ENCODE data around the gene NFATC1. TPM values are rescaled to one million over a fixed set of nuclear protein-coding genes. Genes with fewer than 3 reads are reported as not detected.

The NFATC1 gene
- total RNA-seq, 4 donors from 2014 or later: 13.1 to 21.3 (median 16.2) TPM

DNA sequence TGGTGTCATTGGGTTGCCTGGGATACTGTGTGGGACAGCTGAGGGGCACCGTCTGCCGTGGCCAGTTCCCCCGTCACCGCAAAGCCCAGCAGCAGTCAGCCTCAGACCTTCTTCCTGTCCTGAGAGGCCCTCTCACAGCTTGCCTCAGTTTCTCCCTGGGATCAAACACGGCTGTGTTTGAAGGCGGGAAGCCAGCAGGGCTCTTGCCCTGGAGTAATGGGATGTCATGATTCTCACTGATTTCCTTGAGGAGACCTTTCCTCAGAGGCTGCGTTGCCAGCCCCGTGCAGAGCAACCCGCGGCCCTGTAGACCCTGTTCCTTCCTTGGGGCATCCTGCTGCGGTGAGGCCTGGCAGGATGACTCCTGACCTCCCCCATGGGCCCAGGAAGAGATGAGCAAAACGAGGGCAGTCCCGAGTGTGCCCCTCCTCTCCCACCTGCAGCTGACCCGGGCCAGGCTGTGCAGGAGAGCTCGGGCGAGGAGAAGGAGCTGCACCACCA, 13.9 kb upstream of the NFATC1 start:
- Histone ChIP-seq H3K9me3 (no peaks in the 10 kb centered on the region), H3K27ac (no peak overlapping the region), H3K36me3 (peaks cover 0 to 16% of the 10 kb centered on the region in 2 donors), H3K4me3 (no peak overlapping the region), H3K4me1 (peaks cover 0 to 31% (median 4%) of the 10 kb centered on the region in 3 donors), H3K27me3 (no peaks in the 10 kb centered on the region)
- no peak for ATAC-seq
- WGBS, 2 donors (ENCODE audit: low coverage in 1 of 2): 74 to 82% methylated on average over 5 to 6 of the region's 16 CpGs
- no peak for TF ChIP-seq EP300 (IDR thresholded peaks at IDR 0.05)
- TF ChIP-seq, protein P1, sequence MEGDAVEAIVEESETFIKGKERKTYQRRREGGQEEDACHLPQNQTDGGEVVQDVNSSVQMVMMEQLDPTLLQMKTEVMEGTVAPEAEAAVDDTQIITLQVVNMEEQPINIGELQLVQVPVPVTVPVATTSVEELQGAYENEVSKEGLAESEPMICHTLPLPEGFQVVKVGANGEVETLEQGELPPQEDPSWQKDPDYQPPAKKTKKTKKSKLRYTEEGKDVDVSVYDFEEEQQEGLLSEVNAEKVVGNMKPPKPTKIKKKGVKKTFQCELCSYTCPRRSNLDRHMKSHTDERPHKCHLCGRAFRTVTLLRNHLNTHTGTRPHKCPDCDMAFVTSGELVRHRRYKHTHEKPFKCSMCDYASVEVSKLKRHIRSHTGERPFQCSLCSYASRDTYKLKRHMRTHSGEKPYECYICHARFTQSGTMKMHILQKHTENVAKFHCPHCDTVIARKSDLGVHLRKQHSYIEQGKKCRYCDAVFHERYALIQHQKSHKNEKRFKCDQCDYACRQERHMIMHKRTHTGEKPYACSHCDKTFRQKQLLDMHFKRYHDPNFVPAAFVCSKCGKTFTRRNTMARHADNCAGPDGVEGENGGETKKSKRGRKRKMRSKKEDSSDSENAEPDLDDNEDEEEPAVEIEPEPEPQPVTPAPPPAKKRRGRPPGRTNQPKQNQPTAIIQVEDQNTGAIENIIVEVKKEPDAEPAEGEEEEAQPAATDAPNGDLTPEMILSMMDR (IDR thresholded peaks at IDR 0.05): no peak
- no peak for TF ChIP-seq POLR2A (IDR thresholded peaks at IDR 0.05)
- TF ChIP-seq POLR2AphosphoS5 (IDR thresholded peaks at IDR 0.05): no peak

DNA sequence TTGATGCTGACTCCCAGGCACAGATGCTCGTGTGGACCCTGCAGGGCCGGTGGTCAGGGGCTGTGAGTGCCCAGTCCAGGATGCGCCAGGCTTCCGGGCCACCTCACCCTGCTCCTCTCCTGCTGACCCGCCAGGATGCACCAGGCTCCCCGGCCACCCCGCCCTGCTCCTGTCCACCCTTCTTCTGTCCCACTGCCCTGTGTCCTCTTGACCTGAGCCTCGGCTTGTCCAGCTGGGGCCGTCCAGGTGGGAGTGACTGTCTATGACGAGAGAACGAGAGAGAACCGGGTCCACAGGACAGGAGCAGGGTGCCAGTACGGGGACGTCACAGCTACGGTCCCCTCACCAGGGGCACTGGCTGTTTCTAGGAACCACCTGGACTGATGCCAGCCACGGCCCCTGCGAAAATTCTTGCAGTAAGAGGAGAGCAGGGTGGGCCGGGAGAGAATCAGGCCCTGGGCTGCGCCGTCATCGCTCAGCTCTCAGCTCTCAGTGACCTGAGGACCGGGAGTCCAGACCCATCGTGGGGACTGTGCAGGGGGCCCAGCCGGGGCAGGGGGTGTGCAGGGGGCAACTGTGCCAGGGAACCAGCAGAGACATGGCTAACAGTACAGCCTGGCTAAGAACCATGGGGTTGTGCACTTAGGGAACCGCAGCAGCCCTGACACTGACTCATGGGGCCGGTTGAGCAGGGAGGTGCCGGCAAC, 12.9 kb upstream of the NFATC1 start:
- WGBS, 2 donors (ENCODE audit: low coverage in 1 of 2): 80% methylated on average over 5 of the region's 27 CpGs; no CpG with 5 or more reads in 1 of the 2 donors
- no peak for ATAC-seq

GRCh38 chr18:79383388-79384056, 12.2 kb upstream of the NFATC1 start:
- Histone ChIP-seq H3K4me3 (no peak overlapping the region), H3K27ac (no peak overlapping the region), H3K4me1 (peaks cover 0 to 31% (median 4%) of the 10 kb centered on the region in 3 donors), H3K9me3 (no peaks in the 10 kb centered on the region), H3K27me3 (no peaks in the 10 kb centered on the region), H3K36me3 (no peaks in the 10 kb centered on the region)
- 70% methylated on average over 2 of the region's 20 CpGs; no CpG with 5 or more reads in 1 of the 2 donors for WGBS, 2 donors (ENCODE audit: low coverage in 1 of 2)
- ATAC-seq: no peak
- TF ChIP-seq POLR2AphosphoS5 (IDR thresholded peaks at IDR 0.05) (no peak), EP300 (IDR thresholded peaks at IDR 0.05) (no peak), POLR2A (IDR thresholded peaks at IDR 0.05) (no peak)
- TF ChIP-seq, protein P1 (IDR thresholded peaks at IDR 0.05): no peak

More for the DNA sequence above, 12.9 kb upstream of the NFATC1 start:
- no peaks in the 10 kb centered on the region for H3K27me3 ChIP-seq
- H3K4me1 ChIP-seq: peaks cover 0 to 31% (median 4%) of the 10 kb centered on the region in 3 donors
- no peak overlapping the region for H3K4me3 ChIP-seq
- TF ChIP-seq POLR2AphosphoS5 (IDR thresholded peaks at IDR 0.05) (no peak), POLR2A (IDR thresholded peaks at IDR 0.05) (no peak), EP300 (IDR thresholded peaks at IDR 0.05) (no peak)
- TF ChIP-seq, protein P1 (IDR thresholded peaks at IDR 0.05): no peak
- H3K36me3 ChIP-seq: peaks cover 0 to 6% of the 10 kb centered on the region in 2 donors
- H3K9me3 ChIP-seq: no peaks in the 10 kb centered on the region
- H3K27ac ChIP-seq: no peak overlapping the region

GRCh38 chr18:79384151-79384807, 11.5 kb upstream of the NFATC1 start:
- peaks cover 0 to 24% (median under 1%) of the 10 kb centered on the region in 3 donors for H3K4me1 ChIP-seq
- no peaks in the 10 kb centered on the region for H3K9me3 ChIP-seq
- no peak overlapping the region for H3K27ac ChIP-seq
- H3K27me3 ChIP-seq: peaks cover 2% of the 10 kb centered on the region
- no peaks in the 10 kb centered on the region for H3K36me3 ChIP-seq
- TF ChIP-seq POLR2A (IDR thresholded peaks at IDR 0.05): no peak
- no peak for TF ChIP-seq POLR2AphosphoS5 (IDR thresholded peaks at IDR 0.05)
- TF ChIP-seq, protein P1 (IDR thresholded peaks at IDR 0.05): no peak
- TF ChIP-seq EP300 (IDR thresholded peaks at IDR 0.05): no peak
- no peak for ATAC-seq
- 16 to 20% methylated on average over 6 to 8 of the region's 17 CpGs for WGBS, 2 donors (ENCODE audit: low coverage in 1 of 2)
- H3K4me3 ChIP-seq: no peak overlapping the region
